ENCODE results near the gene TIGD1.

TIGD1 gene

GRCh38 chr2:232502911-232503808, 47.2 kb downstream of the TIGD1 start:
- DNase-seq (ENCODE audit: insufficient read length) (no peak), FAIRE-seq (no peak)
- TF ChIP-seq POLR2AphosphoS5 (IDR thresholded peaks at IDR 0.05; ENCODE audit: low read depth, low read length) (no peak), POLR2A (IDR thresholded peaks at IDR 0.05; ENCODE audit: low read depth, low read length) (no peak), TAF1 (IDR thresholded peaks at IDR 0.05; ENCODE audit: borderline replicate concordance, low read depth, low read length) (no peak)

- DNase-seq (ENCODE audit: insufficient read length) = no peak
- no peak for FAIRE-seq
- TF ChIP-seq TAF1 (IDR thresholded peaks at IDR 0.05; ENCODE audit: borderline replicate concordance, low read depth, low read length) (no peak), POLR2AphosphoS5 (IDR thresholded peaks at IDR 0.05; ENCODE audit: low read depth, low read length) (no peak), POLR2A (IDR thresholded peaks at IDR 0.05; ENCODE audit: low read depth, low read length) (no peak)
These were observed 47.8 kb downstream of the TIGD1 start for GRCh38 chr2:232502511-232502910.

- DNase-seq (ENCODE audit: insufficient read length) (no peak), FAIRE-seq (no peak)
- TF ChIP-seq POLR2AphosphoS5 (IDR thresholded peaks at IDR 0.05; ENCODE audit: low read depth, low read length) = no peak
- TF ChIP-seq POLR2A (IDR thresholded peaks at IDR 0.05; ENCODE audit: low read depth, low read length) = no peak
- TF ChIP-seq TAF1 (IDR thresholded peaks at IDR 0.05; ENCODE audit: borderline replicate concordance, low read depth, low read length) = no peak
These were observed 48.5 kb downstream of the TIGD1 start for GRCh38 chr2:232501794-232502390.

DNA sequence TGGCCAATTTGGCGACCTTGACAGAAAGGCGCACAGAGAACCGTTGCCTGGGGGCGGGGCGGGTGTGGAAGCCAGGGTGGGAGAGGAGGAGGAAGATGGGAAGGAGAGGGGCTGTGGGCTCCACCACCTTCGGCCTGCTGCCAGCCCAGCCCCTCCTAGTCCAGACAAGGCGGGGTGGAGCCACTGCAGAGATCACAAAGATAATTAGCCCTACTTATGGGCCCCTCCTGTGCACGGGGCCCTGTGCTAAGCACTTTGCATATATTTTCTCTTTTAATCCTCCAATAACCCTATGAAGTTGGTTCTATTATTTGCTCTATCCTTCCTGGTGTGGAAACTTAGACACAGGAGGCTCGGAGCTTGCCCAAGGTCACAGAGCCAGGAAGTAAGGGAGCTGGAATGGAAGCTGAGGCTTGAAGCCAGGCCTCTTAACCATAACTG, 49.0 kb downstream of the TIGD1 start:
- DNase-seq (ENCODE audit: insufficient read length) (no peak), FAIRE-seq (no peak)
- TF ChIP-seq TAF1 (IDR thresholded peaks at IDR 0.05; ENCODE audit: borderline replicate concordance, low read depth, low read length) (no peak), POLR2AphosphoS5 (IDR thresholded peaks at IDR 0.05; ENCODE audit: low read depth, low read length) (no peak), POLR2A (IDR thresholded peaks at IDR 0.05; ENCODE audit: low read depth, low read length) (no peak)

DNA sequence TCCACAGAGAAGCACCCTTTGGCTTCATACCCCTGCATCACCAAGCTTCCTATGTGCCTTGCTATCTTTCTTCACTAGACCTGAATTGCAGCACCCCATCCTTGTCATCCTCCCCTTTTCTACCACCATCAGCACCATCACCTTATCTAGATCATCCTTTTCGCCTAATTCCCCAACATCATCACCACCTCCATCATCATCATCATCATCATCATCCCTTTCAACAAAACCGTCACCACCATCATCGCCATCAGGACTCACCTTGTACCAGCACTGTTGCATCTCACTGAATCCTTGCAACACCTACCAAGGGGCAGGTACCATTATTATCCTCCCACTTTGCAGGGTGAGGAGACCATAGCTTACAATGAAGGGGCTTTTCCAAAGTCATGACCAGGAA, 51.9 kb downstream of the TIGD1 start:
- FAIRE-seq (no peak), DNase-seq (ENCODE audit: insufficient read length) (no peak)
- TF ChIP-seq POLR2AphosphoS5 (IDR thresholded peaks at IDR 0.05; ENCODE audit: low read depth, low read length) = no peak
- TF ChIP-seq TAF1 (IDR thresholded peaks at IDR 0.05; ENCODE audit: borderline replicate concordance, low read depth, low read length) = no peak
- no peak for TF ChIP-seq POLR2A (IDR thresholded peaks at IDR 0.05; ENCODE audit: low read depth, low read length)
